Upper lobe of left lung (tissue), 6 donors: ENCODE results near the gene SLC51B. TPM values are rescaled to one million over a fixed set of nuclear protein-coding genes. Genes with fewer than 3 reads are reported as not detected.

Experiments used
- ATAC-seq, 2 donors: fragments of 200-7000 bp; cut with Tn5 transposase; one replicate each; pipeline ENCODE4 v1.9.1; 2022; ENCODE audit warnings: mild to moderate bottlenecking in 2 of 2, moderate library complexity in 2 of 2; ENCODE audit not compliant: low FRiP score in 2 of 2
- DNase-seq, 2 donors: peaks; one replicate each; pipeline ENCODE4 v3.0.0-alpha.2; 2019 to 2020
- H3K27ac ChIP-seq, 4 donors: fragments of 200-600 bp; sonication (generic); one replicate each; pipeline ENCODE4 v1.5.1; 2016 to 2019
- H3K27me3 ChIP-seq, 4 donors: fragments of 200-600 bp; sonication (generic); one replicate each; pipeline ENCODE4 v1.5.1; 2017 to 2019
- H3K36me3 ChIP-seq, 4 donors: fragments of 200-600 bp; sonication (generic); one replicate each; pipeline ENCODE4 v1.5.1; 2016 to 2019
- H3K4me1 ChIP-seq, 4 donors: fragments of 200-600 bp; sonication (generic); one replicate each; pipeline ENCODE4 v1.5.1; 2018 to 2019
- H3K4me3 ChIP-seq, 4 donors: fragments of 200-600 bp; sonication (generic); one replicate each; pipeline ENCODE4 v1.5.1; 2017 to 2019; ENCODE audit warnings: mild to moderate bottlenecking in 2 of 4, moderate library complexity in 1 of 4
- H3K9me3 ChIP-seq, 4 donors: fragments of 200-600 bp; sonication (generic); one replicate each; pipeline ENCODE4 v1.5.1; 2018 to 2019
- EP300 ChIP-seq, 4 donors: sonication (generic); formaldehyde crosslinking; IDR thresholded peaks; one replicate each; pipeline ENCODE4 v1.5.1; 2017; ENCODE audit warnings: antibody characterized with exemption in 4 of 4, control low read depth in 2 of 4
- POLR2A ChIP-seq, 4 donors: fragments of 450-650 bp; IDR thresholded peaks; one replicate each; pipeline ENCODE4 v1.5.1; 2016 to 2017; ENCODE audit warnings: antibody characterized with exemption in 4 of 4, mild to moderate bottlenecking in 2 of 4
- POLR2AphosphoS5 ChIP-seq, 2 donors: sonication (generic); formaldehyde crosslinking; IDR thresholded peaks; one replicate each; pipeline ENCODE4 v1.5.1; 2017; ENCODE audit warnings: antibody characterized with exemption in 2 of 2
- WGBS, 2 donors: methylation state at CpG; one replicate each; pipeline ENCODE4 v1.1.5; 2017 to 2018; 5-methylcytosine and 5-hydroxymethylcytosine counted together
- total RNA-seq, 6 donors: library from RNA; depleted of rRNA in 4 of 6; stranded (reverse); fragments of >200 nt in 4 of 6; gene quantifications; one replicate each; pipeline versions ENCODE4 v1.1.0 to v1.2.1, GENCODE V29; 2016 to 2021
- TF ChIP-seq, protein P1 (sequence below), 6 experiments: fragments of 450-650 bp in 4 of 6; fragments of 200-600 bp in 2 of 6; sonication (generic) in 2 of 6; IDR thresholded peaks; one replicate each; pipeline ENCODE4 v1.5.1; 2016 to 2019; ENCODE audit warnings: antibody characterized with exemption in 6 of 6
- donor health status: DM: no; HTN: no; CAD: no; lungs with moderate emphysema.
- donor health status: DM: no; HTN: yes; CAD: no; lungs with severe emphysema.

The SLC51B gene
- total RNA-seq, 6 donors from 2014 or later = 0.69 to 6.6 (median 4.4) TPM; not detected in 2

DNA sequence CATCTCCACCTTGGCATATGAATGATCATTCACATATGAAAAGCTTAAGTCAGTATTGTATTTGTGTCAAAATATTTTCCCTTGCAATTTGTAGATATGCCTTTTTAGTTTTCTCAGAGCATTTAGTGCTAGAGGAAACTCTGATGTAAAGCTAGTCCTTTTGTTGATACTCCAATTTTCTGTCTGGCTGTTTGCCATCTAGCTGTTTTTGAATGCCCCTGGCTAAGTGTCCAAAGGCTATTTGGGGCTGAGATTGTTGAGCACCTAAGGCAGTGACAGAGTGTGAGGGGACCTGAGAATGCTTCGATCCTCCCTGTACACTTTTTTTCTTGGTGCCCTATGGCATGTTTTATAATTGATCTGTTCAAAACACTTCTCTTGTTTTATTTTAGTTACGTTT is 3.1 kb downstream of the SLC51B start:
- 58 to 79% methylated on average over 2 of the region's 2 CpGs for WGBS, 2 donors
- Histone ChIP-seq H3K36me3 (no peaks in the 10 kb centered on the region), H3K4me3 (no peak overlapping the region), H3K9me3 (no peaks in the 10 kb centered on the region), H3K27ac (no peak overlapping the region), H3K4me1 (peaks cover 8 to 41% (median 30%) of the 10 kb centered on the region in 4 donors), H3K27me3 (no peaks in the 10 kb centered on the region)
- no peak for TF ChIP-seq EP300 (IDR thresholded peaks at IDR 0.05)
- TF ChIP-seq POLR2A (IDR thresholded peaks at IDR 0.05) = no peak
- no peak for TF ChIP-seq POLR2AphosphoS5 (IDR thresholded peaks at IDR 0.05)
- TF ChIP-seq, protein P1, sequence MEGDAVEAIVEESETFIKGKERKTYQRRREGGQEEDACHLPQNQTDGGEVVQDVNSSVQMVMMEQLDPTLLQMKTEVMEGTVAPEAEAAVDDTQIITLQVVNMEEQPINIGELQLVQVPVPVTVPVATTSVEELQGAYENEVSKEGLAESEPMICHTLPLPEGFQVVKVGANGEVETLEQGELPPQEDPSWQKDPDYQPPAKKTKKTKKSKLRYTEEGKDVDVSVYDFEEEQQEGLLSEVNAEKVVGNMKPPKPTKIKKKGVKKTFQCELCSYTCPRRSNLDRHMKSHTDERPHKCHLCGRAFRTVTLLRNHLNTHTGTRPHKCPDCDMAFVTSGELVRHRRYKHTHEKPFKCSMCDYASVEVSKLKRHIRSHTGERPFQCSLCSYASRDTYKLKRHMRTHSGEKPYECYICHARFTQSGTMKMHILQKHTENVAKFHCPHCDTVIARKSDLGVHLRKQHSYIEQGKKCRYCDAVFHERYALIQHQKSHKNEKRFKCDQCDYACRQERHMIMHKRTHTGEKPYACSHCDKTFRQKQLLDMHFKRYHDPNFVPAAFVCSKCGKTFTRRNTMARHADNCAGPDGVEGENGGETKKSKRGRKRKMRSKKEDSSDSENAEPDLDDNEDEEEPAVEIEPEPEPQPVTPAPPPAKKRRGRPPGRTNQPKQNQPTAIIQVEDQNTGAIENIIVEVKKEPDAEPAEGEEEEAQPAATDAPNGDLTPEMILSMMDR (IDR thresholded peaks at IDR 0.05) = no peak
- DNase-seq (no peak), ATAC-seq (no peak)

DNA sequence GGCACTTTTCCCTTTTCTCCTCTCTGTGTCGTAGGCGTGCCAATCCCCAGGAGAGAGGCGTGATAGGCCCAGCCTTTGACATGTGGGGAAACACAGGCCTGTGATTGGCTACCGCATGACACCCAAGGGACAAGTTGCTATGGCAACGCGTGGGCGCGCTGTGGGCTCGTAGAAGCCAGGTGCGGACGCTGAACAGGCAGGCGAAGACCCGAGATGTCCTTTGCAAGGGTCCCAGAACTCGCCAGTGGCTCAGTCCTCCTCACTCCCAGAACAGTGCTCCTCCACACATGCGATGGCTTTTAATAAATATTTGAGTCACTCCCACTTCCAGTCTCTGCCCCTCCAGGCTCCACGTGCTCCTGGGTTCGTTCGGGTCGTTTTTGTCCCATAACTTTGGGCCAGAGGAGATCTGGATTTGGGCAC is 4.2 kb downstream of the SLC51B start:
- TF ChIP-seq POLR2AphosphoS5 (IDR thresholded peaks at IDR 0.05) (peak in 1 of 2 donors; percentile 27), EP300 (IDR thresholded peaks at IDR 0.05) (no peak), POLR2A (IDR thresholded peaks at IDR 0.05) (peak in 1 of 4 donors; percentile 33)
- DNase-seq (peak; percentile 86 to 94), ATAC-seq (peak; percentile 83 to 86)
- H3K9me3 ChIP-seq = no peaks in the 10 kb centered on the region
- peaks cover 0 to 2% (median 0%) of the 10 kb centered on the region in 4 donors for H3K36me3 ChIP-seq
- WGBS, 2 donors = 14 to 17% methylated on average over 18 to 19 of the region's 19 CpGs
- peak overlapping the region in 1 of 4 donors; percentile 19 for H3K27ac ChIP-seq
- no peaks in the 10 kb centered on the region for H3K27me3 ChIP-seq
- peaks cover 8 to 33% (median 22%) of the 10 kb centered on the region in 4 donors for H3K4me1 ChIP-seq
- peak overlapping the region in 3 of 4 donors; percentile 33 to 45 (median 43) for H3K4me3 ChIP-seq

GRCh38 chr15:65050270-65050669 is 5.1 kb downstream of the SLC51B start:
- H3K4me1 ChIP-seq = peaks cover 12 to 35% (median 20%) of the 10 kb centered on the region in 4 donors
- H3K27me3 ChIP-seq = no peaks in the 10 kb centered on the region
- DNase-seq = no peak
- TF ChIP-seq EP300 (IDR thresholded peaks at IDR 0.05) = no peak
- no peak for TF ChIP-seq POLR2AphosphoS5 (IDR thresholded peaks at IDR 0.05)
- TF ChIP-seq POLR2A (IDR thresholded peaks at IDR 0.05) = no peak
- ATAC-seq = no peak
- H3K9me3 ChIP-seq = no peaks in the 10 kb centered on the region
- no peak overlapping the region for H3K4me3 ChIP-seq
- WGBS, 2 donors = 42 to 46% methylated on average over 4 of the region's 4 CpGs
- peaks cover 0 to 2% (median 0%) of the 10 kb centered on the region in 4 donors for H3K36me3 ChIP-seq
- H3K27ac ChIP-seq = peak overlapping the region in 1 of 4 donors; percentile 19

DNA sequence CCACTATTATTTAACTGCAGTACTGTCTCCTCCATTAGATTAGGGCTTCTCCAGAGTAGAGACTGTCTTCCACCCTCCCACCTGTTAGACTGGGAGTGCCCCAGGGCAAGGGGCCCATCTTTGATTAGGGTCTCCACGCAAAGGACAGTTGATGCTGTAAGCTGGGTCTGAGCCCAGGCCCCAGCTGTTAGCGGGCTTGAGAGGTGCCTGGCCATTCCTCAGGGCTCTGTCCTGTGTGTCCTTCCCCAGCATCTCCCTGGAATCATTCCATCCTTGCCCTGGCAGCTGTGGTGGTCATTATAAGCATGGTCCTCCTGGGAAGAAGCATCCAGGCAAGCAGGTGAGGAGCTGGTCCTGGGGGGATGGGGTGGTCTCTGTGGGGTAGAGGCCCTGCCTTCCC is 6.1 kb downstream of the SLC51B start:
- Histone ChIP-seq H3K4me3 (no peak overlapping the region), H3K4me1 (peaks cover 12 to 33% (median 18%) of the 10 kb centered on the region in 4 donors), H3K36me3 (peaks cover 0 to 2% (median 0%) of the 10 kb centered on the region in 4 donors), H3K9me3 (no peaks in the 10 kb centered on the region), H3K27ac (no peak overlapping the region), H3K27me3 (no peaks in the 10 kb centered on the region)
- ATAC-seq (no peak), DNase-seq (no peak)
- TF ChIP-seq EP300 (IDR thresholded peaks at IDR 0.05) = no peak
- TF ChIP-seq, protein P1 (IDR thresholded peaks at IDR 0.05) = no peak
- no peak for TF ChIP-seq POLR2AphosphoS5 (IDR thresholded peaks at IDR 0.05)
- TF ChIP-seq POLR2A (IDR thresholded peaks at IDR 0.05) = no peak
- whole genome bisulfite sequencing, 2 donors = 84% methylated on average over 2 of the region's 2 CpGs; no CpG with 5 or more reads in 1 of the 2 donors

- no peak for TF ChIP-seq EP300 (IDR thresholded peaks at IDR 0.05)
- TF ChIP-seq, protein P1 (IDR thresholded peaks at IDR 0.05) = no peak
- no peak for TF ChIP-seq POLR2A (IDR thresholded peaks at IDR 0.05)
- no peak for TF ChIP-seq POLR2AphosphoS5 (IDR thresholded peaks at IDR 0.05)
- H3K4me3 ChIP-seq = no peak overlapping the region
- no peaks in the 10 kb centered on the region for H3K27me3 ChIP-seq
- H3K9me3 ChIP-seq = no peaks in the 10 kb centered on the region
- peaks cover 0 to 2% (median 0%) of the 10 kb centered on the region in 4 donors for H3K36me3 ChIP-seq
- DNase-seq = no peak
- 75 to 84% methylated on average over 2 of the region's 2 CpGs for WGBS, 2 donors
- H3K4me1 ChIP-seq = peaks cover 12 to 33% (median 18%) of the 10 kb centered on the region in 4 donors
- no peak for ATAC-seq
- no peak overlapping the region for H3K27ac ChIP-seq
These were observed 7.8 kb downstream of the SLC51B start for GRCh38 chr15:65052956-65053355.
